CD4-positive, alpha-beta T cell treated with Interleukin-6 at 100 ng/mL for 8 hours (primary cell): ENCODE results near the gene EDN3.

Source experiments
- DNase-seq: peaks from one replicate; pipeline ENCODE4 v3.0.0-alpha.2; 2020; ENCODE audit warnings: mixed read lengths, low spot score

EDN3 gene

DNA sequence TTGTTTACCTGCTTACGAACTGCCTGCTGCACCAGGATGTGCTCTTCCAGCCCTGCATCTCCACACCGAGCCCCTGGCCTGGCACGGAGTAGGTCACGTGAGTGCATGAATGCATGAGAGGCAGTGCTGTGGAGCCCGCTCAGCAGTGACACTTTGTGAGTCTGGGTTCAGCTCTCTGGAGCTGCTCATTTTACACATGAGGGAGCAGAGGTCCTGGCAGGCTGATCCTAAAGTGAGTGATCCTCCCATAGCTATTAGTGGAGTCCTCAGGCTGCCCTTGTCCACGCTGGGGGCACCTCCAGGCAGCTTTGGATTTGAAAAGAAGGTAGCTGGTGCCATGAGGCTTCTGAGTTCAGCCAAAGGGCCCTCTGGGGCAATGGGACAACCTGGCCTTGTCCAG is 64.2 kb downstream of the EDN3 start:
- no peak for DNase-seq

DNA sequence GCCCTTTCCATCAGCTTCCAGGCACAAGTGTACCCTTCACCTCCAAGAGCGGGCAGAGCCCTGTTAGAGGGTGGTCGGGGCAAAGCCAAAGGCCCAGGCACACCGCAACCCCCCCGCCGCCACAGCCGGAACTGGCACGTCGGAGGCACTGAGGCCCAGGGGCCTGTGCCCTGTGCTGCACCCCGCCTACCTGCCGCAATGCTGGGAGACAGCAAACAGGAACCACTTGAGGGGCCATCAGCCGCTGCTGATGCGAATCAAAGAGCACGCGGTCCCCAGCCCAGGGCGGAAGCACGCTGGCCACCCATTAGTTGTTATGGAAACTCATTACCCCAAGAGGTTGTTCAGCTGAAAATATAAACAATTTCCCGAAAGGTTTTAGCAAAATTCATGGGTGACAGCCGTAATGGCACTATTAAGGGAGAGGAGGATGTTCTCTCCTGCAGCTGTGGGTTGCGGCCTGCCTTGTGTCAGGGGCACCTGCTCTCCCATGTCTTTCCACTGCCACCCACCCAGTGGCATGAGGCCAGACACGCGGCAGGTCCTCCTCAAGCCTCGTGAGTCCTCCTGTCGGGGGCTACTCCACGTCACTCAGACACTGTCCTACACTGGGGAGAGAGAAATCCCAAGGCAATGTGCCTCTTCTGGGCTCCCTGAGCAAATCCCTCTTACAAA is 65.3 kb downstream of the EDN3 start:
- DNase-seq = no peak

GRCh38 chr20:59371431-59371830 is 71.0 kb downstream of the EDN3 start:
- DNase-seq = no peak

DNA sequence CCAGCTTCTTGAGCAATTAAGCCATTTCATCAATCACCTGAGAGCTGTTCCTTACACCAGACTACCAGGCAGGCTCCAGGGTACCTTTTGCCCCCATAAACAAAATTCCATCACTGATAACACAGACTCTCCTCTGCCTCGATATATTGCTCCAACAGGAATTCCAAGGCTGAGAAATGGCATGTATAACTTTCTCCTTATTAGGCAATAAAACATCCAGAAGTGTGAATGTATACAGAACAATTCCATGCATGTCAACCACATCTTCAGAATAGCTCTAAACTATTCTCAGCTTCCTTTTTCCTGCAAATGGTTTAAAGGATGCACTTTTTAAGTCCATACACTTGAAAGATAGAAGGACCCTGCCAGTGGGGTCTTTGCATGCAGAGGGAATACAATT is 73.8 kb downstream of the EDN3 start:
- DNase-seq = no peak

DNA sequence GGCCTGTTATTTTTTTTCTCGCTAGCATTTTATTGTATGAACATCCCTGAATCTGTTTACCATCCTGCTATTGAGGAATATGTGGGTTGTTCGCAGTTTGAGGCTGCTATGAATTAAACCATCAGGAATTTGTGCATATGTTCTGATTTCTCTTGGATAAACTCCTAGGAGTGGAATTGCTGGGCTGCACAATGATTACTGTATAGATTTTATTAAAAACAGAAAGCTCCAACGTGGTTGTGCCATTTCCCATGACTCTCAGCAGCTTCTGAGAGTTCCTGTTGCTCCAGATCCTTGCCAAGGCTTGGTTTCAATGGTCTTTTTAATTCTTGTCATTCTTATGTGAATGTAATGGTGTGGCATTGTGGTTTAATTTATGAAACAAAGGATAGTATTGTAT is 75.1 kb downstream of the EDN3 start:
- DNase-seq = no peak
